ENCODE measurements around the gene NACC1.

The NACC1 gene

GRCh38 chr19:13132471-13133180 lies 14.6 kb downstream of the NACC1 start:
- Histone ChIP-seq H3K9me2 (replicated peaks; ENCODE audit: control insufficient read depth, low read length) (no peaks in the 10 kb centered on the region), H3F3A (ENCODE audit: control insufficient read depth, insufficient read depth) (no peaks in the 10 kb centered on the region), H3K79me2 (ENCODE audit: control insufficient read depth, low read length) (peaks cover 73% of the 10 kb centered on the region), H3K4me2 (ENCODE audit: low read length) (no peak overlapping the region), H3K27me3 (ENCODE audit: control insufficient read depth, low read length) (no peaks in the 10 kb centered on the region), H3K27ac (ENCODE audit: low read depth, low read length) (no peak overlapping the region), H3K36me3 (ENCODE audit: control insufficient read depth, low read length) (peaks cover 48% of the 10 kb centered on the region), H3K9me3 (ENCODE audit: control insufficient read depth, insufficient read depth, low read length) (no peaks in the 10 kb centered on the region), H4K20me1 (ENCODE audit: control insufficient read depth, insufficient read depth, low read depth, low read length) (peaks cover 11% of the 10 kb centered on the region), H3K4me3 (ENCODE audit: low read length) (no peak overlapping the region), H3K4me1 (ENCODE audit: control insufficient read depth, low read length) (no peaks in the 10 kb centered on the region)
- TF ChIP-seq CTCF (IDR thresholded peaks at IDR 0.05; ENCODE audit: low read depth, low read length, poor library complexity, severe bottlenecking): no peak
- TF ChIP-seq EZH2phosphoT487 (IDR thresholded peaks at IDR 0.05; ENCODE audit: borderline replicate concordance, low read length): no peak

- Histone ChIP-seq H3K9me2 (replicated peaks; ENCODE audit: control insufficient read depth, low read length) (no peaks in the 10 kb centered on the region), H3K4me2 (ENCODE audit: low read length) (no peak overlapping the region), H3K36me3 (ENCODE audit: control insufficient read depth, low read length) (peaks cover 55% of the 10 kb centered on the region), H3K79me2 (ENCODE audit: control insufficient read depth, low read length) (peaks cover 66% of the 10 kb centered on the region), H4K20me1 (ENCODE audit: control insufficient read depth, insufficient read depth, low read depth, low read length) (peaks cover 9% of the 10 kb centered on the region), H3K4me3 (ENCODE audit: low read length) (no peak overlapping the region), H3K9me3 (ENCODE audit: control insufficient read depth, insufficient read depth, low read length) (no peaks in the 10 kb centered on the region), H3K27ac (ENCODE audit: low read depth, low read length) (no peak overlapping the region), H3K4me1 (ENCODE audit: control insufficient read depth, low read length) (no peaks in the 10 kb centered on the region), H3F3A (ENCODE audit: control insufficient read depth, insufficient read depth) (no peaks in the 10 kb centered on the region), H3K27me3 (ENCODE audit: control insufficient read depth, low read length) (no peaks in the 10 kb centered on the region)
- TF ChIP-seq CTCF (IDR thresholded peaks at IDR 0.05; ENCODE audit: low read depth, low read length, poor library complexity, severe bottlenecking): no peak
- TF ChIP-seq EZH2phosphoT487 (IDR thresholded peaks at IDR 0.05; ENCODE audit: borderline replicate concordance, low read length): no peak
Observed at GRCh38 chr19:13133241-13133870, 15.3 kb downstream of the NACC1 start.

- no peak overlapping the region for H3K4me2 ChIP-seq (ENCODE audit: low read length)
- H3K9me2 ChIP-seq (replicated peaks; ENCODE audit: control insufficient read depth, low read length): no peaks in the 10 kb centered on the region
- no peak for TF ChIP-seq EZH2phosphoT487 (IDR thresholded peaks at IDR 0.05; ENCODE audit: borderline replicate concordance, low read length)
- TF ChIP-seq CTCF (IDR thresholded peaks at IDR 0.05; ENCODE audit: low read depth, low read length, poor library complexity, severe bottlenecking): no peak
- H3K4me3 ChIP-seq (ENCODE audit: low read length): no peak overlapping the region
- peaks cover 58% of the 10 kb centered on the region for H3K36me3 ChIP-seq (ENCODE audit: control insufficient read depth, low read length)
- no peak overlapping the region for H3K27ac ChIP-seq (ENCODE audit: low read depth, low read length)
- H3K79me2 ChIP-seq (ENCODE audit: control insufficient read depth, low read length): peaks cover 53% of the 10 kb centered on the region
- H3K9me3 ChIP-seq (ENCODE audit: control insufficient read depth, insufficient read depth, low read length): no peaks in the 10 kb centered on the region
- no peaks in the 10 kb centered on the region for H3K27me3 ChIP-seq (ENCODE audit: control insufficient read depth, low read length)
- peaks cover 4% of the 10 kb centered on the region; the same call in 1 of the 2 replicates for H4K20me1 ChIP-seq (ENCODE audit: control insufficient read depth, insufficient read depth, low read depth, low read length)
- H3F3A ChIP-seq (ENCODE audit: control insufficient read depth, insufficient read depth): no peaks in the 10 kb centered on the region
- no peaks in the 10 kb centered on the region for H3K4me1 ChIP-seq (ENCODE audit: control insufficient read depth, low read length)
Observed at GRCh38 chr19:13134626-13135025, 16.6 kb downstream of the NACC1 start.
